Effector CD4-positive, alpha-beta T cell (primary cell): ENCODE measurements around the gene LDB3.
"Not testable (repeated sequence)": the region's sequence is repeated elsewhere in the genome, so short reads cannot be mapped to it uniquely, and the experiment has no call there.

Source experiments
- DNase-seq: peaks from one replicate; pipeline ENCODE4 v3.0.0-alpha.2; 2020

Gene LDB3

DNA sequence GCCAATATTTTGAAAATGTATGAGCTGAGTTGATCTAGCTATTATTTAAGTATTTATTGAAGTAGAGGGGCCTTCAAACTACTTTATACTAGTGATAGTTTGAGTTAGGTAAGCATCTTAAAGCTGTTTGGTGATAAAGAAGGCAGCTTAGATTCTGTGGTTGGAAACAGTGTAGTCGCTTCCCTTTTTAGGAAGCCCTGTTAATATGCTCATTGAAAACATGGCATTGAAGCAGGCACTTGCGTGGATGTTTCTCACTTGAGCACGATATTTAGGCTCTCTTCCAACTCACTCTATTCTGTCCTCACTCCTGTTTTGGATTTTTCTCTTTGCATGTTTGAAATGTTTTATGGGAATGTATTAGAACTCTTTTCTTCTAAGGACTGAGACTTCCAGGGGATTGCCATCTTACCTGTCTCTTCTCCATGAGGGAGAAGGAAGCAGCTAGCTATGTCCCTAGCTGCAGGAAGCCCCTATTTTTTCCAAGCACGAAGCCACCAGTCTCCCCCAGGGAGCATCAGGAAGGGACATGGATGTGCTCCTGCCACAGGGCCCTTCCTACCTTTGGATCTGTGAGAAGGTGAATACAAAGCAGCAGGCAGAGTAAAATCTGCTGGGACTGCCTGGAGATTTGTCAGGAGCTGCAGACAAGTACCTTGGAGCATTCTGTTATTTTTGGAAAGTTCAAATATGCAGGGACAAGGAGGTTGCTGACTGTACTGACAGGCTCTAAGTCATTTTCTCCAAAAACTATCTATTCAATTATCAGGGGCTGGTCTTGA is 66.1 kb downstream of the LDB3 start:
- DNase-seq, result no peak

- DNase-seq, result not testable (repeated sequence)
Measured at GRCh38 chr10:86735278-86735677, 67.0 kb downstream of the LDB3 start.

DNA sequence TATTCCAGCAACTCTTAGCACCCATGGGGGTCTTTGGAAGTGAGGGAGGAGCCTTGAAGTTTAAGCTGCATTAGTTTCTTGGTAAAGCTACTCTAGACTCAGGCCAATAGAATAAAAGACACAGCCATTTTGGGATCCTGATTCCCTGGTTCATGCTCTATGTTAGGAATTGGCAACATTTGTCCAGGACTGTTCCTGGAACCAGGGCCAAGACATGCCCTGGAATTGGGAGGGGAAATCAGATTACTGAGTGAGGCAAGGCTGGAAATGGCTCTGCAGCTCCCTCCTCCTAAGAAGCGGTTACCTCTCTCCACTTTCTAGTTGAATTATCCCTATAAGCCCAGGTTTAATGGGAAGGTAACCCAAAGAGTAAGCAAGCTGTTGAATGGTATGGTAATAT is 73.9 kb downstream of the LDB3 start:
- DNase-seq, result no peak

DNA sequence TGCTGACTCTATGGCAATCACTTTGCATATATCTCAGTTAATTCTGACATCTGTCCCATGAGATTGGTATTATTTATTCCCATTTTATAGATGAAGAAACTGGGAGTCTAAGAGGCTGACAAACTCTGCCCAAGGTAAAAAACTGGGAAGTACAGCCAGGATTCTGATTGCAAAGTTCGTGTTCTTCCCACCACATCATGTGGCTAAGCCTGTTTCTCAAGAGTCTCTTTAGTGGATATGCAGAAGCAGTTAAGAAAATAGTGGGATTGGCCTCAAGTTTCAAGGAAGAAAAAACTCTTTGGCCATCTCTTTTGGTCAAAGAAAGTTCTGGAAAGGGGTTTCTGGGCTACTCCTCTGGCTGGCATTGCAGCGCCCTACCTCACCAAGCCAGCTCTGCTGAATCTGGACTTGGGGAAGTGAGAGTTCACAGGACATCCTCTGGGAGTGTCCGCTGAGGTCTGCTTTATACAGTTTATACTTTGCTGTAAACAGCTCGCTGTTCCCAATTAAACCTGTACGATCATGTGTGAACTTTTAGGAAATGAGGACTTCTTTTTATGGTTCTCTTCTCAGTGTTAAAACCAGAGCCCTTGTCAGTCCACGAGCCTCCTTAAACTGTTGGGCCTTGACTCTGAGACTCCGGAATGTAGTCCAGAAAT is 75.9 kb downstream of the LDB3 start:
- DNase-seq, result no peak

GRCh38 chr10:86747796-86748581 is 79.7 kb downstream of the LDB3 start:
- no peak for DNase-seq

DNA sequence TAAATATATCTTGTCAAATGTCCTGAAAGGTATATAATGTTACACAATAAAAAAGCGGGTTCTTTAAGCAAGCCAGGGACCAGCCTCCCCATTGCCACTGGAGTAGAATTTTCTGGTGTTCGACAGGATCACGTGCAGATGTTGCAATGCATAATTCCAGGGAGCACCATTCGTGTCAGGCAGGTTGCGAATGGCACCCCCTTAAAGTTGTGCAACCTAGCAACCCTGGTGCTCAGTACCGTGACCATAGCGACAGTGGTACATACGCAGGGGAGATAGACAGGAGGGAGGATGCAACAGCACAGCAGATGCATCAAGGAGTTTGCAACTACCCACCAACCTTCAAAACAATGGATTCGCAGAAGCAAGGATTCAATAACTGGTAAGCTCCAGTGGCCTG is 81.5 kb downstream of the LDB3 start:
- no peak for DNase-seq

- DNase-seq, result no peak
Measured at GRCh38 chr10:86751477-86751876, 83.2 kb downstream of the LDB3 start.

DNA sequence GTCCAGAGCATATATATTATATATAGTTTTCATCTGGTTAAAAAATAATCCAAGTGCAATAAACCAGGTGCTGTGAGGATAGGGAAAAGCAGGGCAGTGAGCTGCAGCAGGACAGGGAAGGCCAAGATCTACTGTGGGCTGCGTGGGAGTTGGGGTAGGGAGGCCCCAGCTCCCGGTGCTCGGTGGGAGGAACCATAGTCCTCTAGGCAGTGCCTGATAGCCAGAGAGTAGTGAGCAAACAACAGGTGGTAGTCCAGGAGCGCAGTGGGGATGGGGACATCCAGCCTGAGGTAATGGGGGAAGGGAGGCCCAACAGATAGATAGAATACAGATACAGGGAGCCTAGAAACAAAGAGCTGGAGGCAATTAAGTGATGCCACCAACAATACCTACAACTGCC is 84.0 kb downstream of the LDB3 start:
- no peak for DNase-seq

DNA sequence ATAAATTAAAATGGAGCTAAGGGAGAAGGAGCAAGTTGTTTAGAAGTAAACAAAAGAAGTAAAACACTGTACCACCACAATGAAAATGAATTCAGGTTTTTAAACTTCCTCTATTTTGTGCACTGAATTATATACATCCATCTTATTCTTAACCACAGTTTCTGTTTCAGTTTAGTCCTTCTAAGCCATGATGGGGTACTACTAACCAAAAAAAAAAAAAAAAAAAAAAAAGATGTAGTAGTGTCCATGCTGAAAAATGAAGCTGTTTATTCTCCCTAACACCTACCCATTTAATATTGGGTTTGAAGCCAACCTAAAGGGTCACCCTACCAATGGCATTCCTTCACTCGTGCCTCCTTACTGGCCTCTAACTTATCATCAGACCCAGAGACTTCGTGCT is 84.7 kb downstream of the LDB3 start:
- no peak for DNase-seq

DNA sequence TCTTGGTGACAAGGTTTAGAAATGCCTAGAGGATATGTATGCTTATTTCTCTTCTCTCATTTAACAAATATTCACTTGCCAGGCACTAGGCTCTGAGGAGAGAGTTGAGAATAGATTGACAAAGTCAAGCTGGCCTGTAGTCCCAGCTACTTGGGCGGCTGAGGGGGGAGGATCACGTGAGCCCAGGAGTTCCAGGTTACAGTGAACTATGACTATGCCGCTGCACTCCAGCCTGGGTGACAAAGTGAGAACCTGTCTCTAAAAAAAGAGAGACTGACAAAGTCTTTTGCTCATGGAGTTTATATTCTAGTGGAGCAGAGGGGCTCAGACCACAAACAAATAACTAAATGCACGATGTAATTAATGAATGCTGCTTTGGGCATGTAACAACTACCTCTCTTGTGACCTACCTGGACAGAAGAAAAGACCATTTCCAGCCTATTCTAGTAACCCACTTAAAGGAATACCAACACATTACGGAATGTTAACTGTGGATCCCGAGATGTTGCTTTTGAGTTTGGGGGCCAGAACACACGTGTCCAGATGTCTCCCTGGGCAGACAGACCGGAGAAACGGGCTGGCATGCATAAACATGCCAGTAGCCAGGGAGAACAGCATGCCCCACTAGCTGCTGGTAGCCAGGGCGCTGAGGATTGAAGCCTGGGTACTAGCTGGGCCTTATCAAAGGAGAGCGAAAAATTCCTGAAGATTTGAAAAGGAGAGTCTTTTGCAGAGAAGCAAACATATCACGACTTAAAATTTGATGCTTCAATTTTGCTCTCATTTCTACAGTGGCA is 85.5 kb downstream of the LDB3 start:
- no peak for DNase-seq

GRCh38 chr10:86755454-86755739 is 87.1 kb downstream of the LDB3 start:
- DNase-seq, result no peak

GRCh38 chr10:86755740-86756510 is 87.6 kb downstream of the LDB3 start:
- peak; percentile 75 for DNase-seq

DNA sequence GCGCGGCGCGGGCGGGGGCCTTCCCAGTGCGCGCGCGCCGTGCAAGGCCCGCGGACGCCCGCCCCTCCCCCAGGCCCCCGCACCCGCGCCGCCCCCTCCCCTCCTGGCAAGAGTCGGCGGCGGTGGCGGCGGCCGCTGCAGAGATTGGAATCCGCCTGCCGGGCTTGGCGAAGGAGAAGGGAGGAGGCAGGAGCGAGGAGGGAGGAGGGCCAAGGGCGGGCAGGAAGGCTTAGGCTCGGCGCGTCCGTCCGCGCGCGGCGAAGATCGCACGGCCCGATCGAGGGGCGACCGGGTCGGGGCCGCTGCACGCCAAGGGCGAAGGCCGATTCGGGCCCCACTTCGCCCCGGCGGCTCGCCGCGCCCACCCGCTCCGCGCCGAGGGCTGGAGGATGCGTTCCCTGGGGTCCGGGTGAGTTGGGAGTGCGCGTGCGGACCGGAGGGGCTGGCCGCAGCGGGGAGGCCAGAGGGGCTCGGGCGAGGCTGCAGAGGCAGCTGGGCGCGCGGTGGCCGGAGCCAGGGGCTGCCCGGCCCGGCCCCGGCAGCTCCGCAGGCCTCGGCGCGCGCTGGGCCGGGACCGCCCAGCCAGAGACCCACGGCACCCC is 88.3 kb downstream of the LDB3 start, which contains the start of gene BMPR1A:
TSS of gene BMPR1A (plus strand) at position 109 of the 602 bp plus-strand sequence. CDS start 119,400 bp downstream, outside the sequence.
- no peak for DNase-seq

DNA sequence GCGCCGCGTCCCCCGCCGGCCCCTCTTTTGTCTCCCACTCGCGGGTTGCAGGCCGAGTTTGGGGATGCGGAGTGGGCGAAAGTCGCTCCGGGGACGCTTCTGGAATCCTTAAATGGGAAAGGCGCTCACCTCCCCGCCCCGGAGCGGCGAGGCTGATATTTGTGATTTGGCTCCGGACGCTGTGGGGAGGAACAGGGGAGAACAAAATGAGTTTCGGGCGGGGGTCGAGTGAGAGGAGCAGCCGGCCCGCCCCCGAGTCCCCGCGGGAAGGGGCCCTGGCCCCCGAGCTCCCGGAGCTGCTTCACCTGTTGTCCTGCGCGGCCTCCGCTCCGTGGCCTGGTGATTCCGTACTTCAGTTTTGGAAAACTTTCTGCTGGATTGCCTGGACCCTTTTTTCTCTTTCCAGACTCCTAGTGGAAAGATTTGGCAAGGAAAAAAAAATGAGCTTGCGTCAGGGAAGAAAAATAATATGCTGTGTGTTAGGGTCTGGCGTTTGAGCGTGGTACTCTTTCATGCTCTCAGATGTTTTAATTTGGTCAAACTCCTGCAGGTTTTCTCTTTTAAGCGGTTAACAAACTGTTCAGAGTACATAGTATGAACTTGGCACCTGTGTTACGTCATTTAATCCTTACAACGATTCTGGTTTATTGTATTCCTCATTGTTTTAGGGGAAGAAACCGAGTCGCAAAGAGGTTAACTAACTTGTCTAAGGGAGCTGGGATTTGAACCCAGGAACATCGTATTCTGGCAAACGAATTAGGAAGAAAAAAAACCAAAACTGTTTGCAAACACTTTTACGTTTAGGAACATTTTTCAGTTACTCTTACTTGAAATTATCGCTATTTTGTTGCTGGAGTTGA is 89.0 kb downstream of the LDB3 start:
- no peak for DNase-seq

- DNase-seq, result no peak
Measured at GRCh38 chr10:86758189-86759072, 90.1 kb downstream of the LDB3 start.

DNA sequence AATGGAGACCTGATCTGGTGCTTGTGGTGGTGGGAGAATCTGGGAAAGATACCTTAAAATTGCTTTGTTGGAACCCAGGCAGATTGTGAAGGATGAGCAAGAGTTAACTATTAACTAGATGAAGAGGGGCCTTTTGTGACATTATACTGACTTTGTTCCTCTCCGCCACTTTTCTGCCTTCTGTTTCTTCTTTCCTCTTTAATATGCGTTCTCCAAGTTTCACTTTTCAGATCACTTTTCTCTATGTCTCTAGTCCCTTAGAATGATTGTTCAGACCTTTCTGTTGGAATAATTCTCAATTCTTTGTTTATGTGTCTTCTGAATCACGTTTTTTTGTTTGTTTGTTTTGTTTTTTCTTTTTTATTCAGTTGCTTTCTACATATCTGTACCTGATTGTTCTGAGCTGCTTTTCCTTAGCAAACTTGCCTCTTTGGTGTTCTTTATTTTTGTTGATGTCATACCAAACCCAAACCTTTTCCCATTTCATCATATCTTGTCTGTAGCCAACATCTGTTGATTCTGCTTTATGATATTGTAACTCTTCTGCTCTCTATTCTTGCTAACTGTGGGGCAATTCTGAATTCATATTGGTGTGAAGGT is 90.9 kb downstream of the LDB3 start:
- no peak for DNase-seq

DNA sequence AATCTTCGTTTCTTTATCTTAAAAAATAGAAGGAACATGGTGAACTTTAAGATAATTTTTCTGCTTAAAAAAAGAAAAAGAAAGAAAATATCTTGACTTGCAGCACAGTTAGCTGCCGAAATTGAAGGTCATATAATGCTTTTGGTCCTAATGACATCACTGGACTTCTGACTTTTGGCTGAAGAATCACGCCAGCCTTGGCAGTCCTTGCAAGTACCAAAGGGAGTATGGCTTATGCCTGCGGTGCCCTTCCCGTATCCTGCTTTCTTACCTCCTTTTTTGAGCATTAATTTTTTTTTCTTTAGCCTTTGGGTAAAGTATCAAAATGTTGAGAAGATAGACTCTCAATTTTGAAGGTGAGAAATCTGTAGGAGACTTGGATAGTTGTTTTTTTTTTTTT is 95.1 kb downstream of the LDB3 start:
- DNase-seq, result no peak

DNA sequence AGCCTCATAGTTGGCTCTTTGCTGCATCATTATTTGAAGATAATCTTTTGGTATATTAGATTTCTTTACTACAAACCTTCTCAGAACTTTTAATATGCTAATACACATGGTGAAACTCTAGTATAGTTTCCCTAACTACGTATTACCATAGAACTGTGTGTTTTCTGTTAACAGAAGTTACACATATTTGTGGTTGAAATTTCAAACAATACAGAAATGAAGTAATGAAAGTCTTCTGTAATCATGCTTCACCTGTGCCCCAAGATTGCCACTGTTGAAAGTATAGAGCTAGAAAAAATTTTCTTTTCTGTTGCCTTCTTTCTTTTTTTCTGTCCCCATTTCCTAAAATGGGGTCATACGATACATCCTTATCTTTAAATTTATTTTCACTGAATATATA is 97.2 kb downstream of the LDB3 start:
- DNase-seq, result no peak

GRCh38 chr10:86768412-86769062 is 100.2 kb downstream of the LDB3 start:
- DNase-seq, result no peak
